HepG2 (cell line): ENCODE measurements around the gene CAMKMT. TPM values are rescaled to one million over a fixed set of nuclear protein-coding genes. Genes with fewer than 3 reads are reported as not detected.

Experiments
- ATAC-seq: fragments of 200-7000 bp; cut with Tn5 transposase; 3 replicates; pipeline ENCODE4 v1.9.1; 2020; ENCODE audit warnings: mild to moderate bottlenecking, moderate library complexity
- BruUV-seq: library from RNA; stranded (reverse); fragments of 400-500 nt; replicated peaks from 2 replicates; lab custom pipeline; 2021; lab: Mats Ljungman, UMichigan
- CTCF ChIA-PET: fragments of 300-600 bp; formaldehyde crosslinking; extraction: SDS; loops from one replicate; lab custom pipeline; 2021; ENCODE audit warnings: low total read pairs, inconsistent platforms, low intra/inter-chr PET ratio; lab: Yijun Ruan, JAX
- POLR2A ChIA-PET: fragments of 350-600 bp; sonication (Branson Sonifier 250); formaldehyde crosslinking; loops from one replicate; lab custom pipeline; 2020; ENCODE audit warnings: antibody characterized with exemption, inconsistent platforms; lab: Yijun Ruan, JAX
- DNase-seq: peaks from one replicate; pipeline ENCODE4 v3.0.0-alpha.2; 2015; ENCODE audit warnings: low spot score
- FAIRE-seq: peaks from 3 replicates; lab custom pipeline; 2011; peaks lifted over from hg19 to GRCh38; lab: Jason Lieb, UNC
- H2AFZ ChIP-seq: one replicate; pipeline ENCODE4 v1.6.1; 2011; ENCODE audit warnings: low read length, inconsistent platforms
- H3K27ac ChIP-seq: fragments of 300-600 bp; 3 replicates; pipeline ENCODE4 v1.8.0; 2011; ENCODE audit warnings: mixed run types, mild to moderate bottlenecking, mixed read lengths, low read length, inconsistent platforms; ENCODE audit not compliant: insufficient read depth; ENCODE audit errors: extremely low read length
- H3K27me3 ChIP-seq, 2 experiments: fragments of 200-600 bp in 1 of 2; 2 replicates in 1 of 2; 3 replicates in 1 of 2; pipeline versions ENCODE4 v1.6.0 to v1.8.0; 2011; ENCODE audit warnings: low read length in 2 of 2, mild to moderate bottlenecking in 2 of 2, moderate library complexity in 2 of 2, inconsistent platforms in 1 of 2; ENCODE audit not compliant: insufficient read depth in 2 of 2, control insufficient read depth in 1 of 2
- H3K36me3 ChIP-seq, 2 experiments: fragments of 200-600 bp in 1 of 2; replicated peaks in 1 of 2; 2 replicates in 1 of 2; 3 replicates in 1 of 2; pipeline versions ENCODE4 v1.5.1 to v1.8.0; 2011; ENCODE audit warnings: low read length in 2 of 2, inconsistent platforms in 1 of 2; ENCODE audit not compliant: insufficient read depth in 2 of 2, control insufficient read depth in 1 of 2
- H3K4me1 ChIP-seq: 2 replicates; pipeline ENCODE4 v1.5.1; 2012; ENCODE audit warnings: low read length, inconsistent platforms; ENCODE audit not compliant: insufficient read depth
- H3K4me2 ChIP-seq: 2 replicates; pipeline ENCODE4 v1.6.0; 2011; ENCODE audit warnings: low read depth, low read length, inconsistent platforms
- H3K4me3 ChIP-seq, 3 experiments: fragments of 200-600 bp in 1 of 3; sonication (generic), shearing (Covaris generic) in 1 of 3; replicated peaks in 1 of 3; 2 replicates each; pipeline ENCODE4 v1.5.1; 2011 to 2016; ENCODE audit warnings: low read length in 3 of 3, inconsistent platforms in 2 of 3, low read depth in 2 of 3, mild to moderate bottlenecking in 2 of 3, control low read depth in 1 of 3, mixed read lengths in 1 of 3; ENCODE audit not compliant: insufficient read depth in 1 of 3
- H3K79me2 ChIP-seq: one replicate; pipeline ENCODE4 v1.6.1; 2011; ENCODE audit warnings: low read length, inconsistent platforms; ENCODE audit not compliant: insufficient read depth
- H3K9ac ChIP-seq: 2 replicates; pipeline ENCODE4 v1.6.0; 2011; ENCODE audit warnings: mild to moderate bottlenecking, low read depth, low read length, inconsistent platforms; ENCODE audit not compliant: insufficient read depth
- H3K9me3 ChIP-seq: 2 replicates; pipeline ENCODE4 v1.5.1; 2012; ENCODE audit warnings: mild to moderate bottlenecking, low read length
- H4K20me1 ChIP-seq: 2 replicates; pipeline ENCODE4 v1.6.0; 2011; ENCODE audit warnings: inconsistent platforms, mild to moderate bottlenecking, low read length, moderate library complexity; ENCODE audit not compliant: insufficient read depth
- CSRNP2 ChIP-seq: sonication (generic); formaldehyde crosslinking; conservative IDR thresholded peaks from 2 replicates; pipeline ENCODE4 v1.8.0; 2022; ENCODE audit warnings: low read depth, missing genetic modification reagents
- DMAP1 ChIP-seq: IDR thresholded peaks from 2 replicates; pipeline ENCODE4 v1.6.1; 2016
- ELK4 ChIP-seq: sonication (generic); formaldehyde crosslinking; IDR thresholded peaks from 2 replicates; pipeline ENCODE4 v1.9.0; 2021; ENCODE audit warnings: missing genetic modification reagents, borderline replicate concordance
- HIC2 ChIP-seq: sonication (generic); formaldehyde crosslinking; IDR thresholded peaks from 2 replicates; pipeline ENCODE4 v1.9.0; 2022; ENCODE audit warnings: low read depth, missing genetic modification reagents
- MEIS2 ChIP-seq: sonication (generic); formaldehyde crosslinking; IDR thresholded peaks from 2 replicates; pipeline ENCODE4 v1.9.0; 2021; ENCODE audit warnings: mild to moderate bottlenecking, missing genetic modification reagents
- PRDM4 ChIP-seq: sonication (generic); formaldehyde crosslinking; IDR thresholded peaks from 2 replicates; pipeline ENCODE4 v1.9.0; 2021; ENCODE audit warnings: missing genetic modification reagents, borderline replicate concordance
- SMARCC2 ChIP-seq: fragments of 450-650 bp; IDR thresholded peaks from 2 replicates; pipeline ENCODE4 v1.6.1; 2017; ENCODE audit warnings: antibody characterized with exemption, mild to moderate bottlenecking
- STAT5B ChIP-seq: sonication (generic); formaldehyde crosslinking; IDR thresholded peaks from 2 replicates; pipeline ENCODE4 v1.4.0; 2020; ENCODE audit warnings: missing genetic modification reagents
- TOPORS ChIP-seq: sonication (generic); formaldehyde crosslinking; IDR thresholded peaks from 2 replicates; pipeline ENCODE4 v1.8.0; 2023; ENCODE audit warnings: mild to moderate bottlenecking, missing genetic modification reagents
- ZBTB1 ChIP-seq: sonication (generic); formaldehyde crosslinking; IDR thresholded peaks from 2 replicates; pipeline ENCODE4 v1.4.0; 2020; ENCODE audit warnings: missing genetic modification reagents, borderline replicate concordance
- ZNF17 ChIP-seq: sonication (generic); formaldehyde crosslinking; IDR thresholded peaks from 2 replicates; pipeline ENCODE4 v1.5.0; 2020; ENCODE audit warnings: mild to moderate bottlenecking, missing genetic modification reagents
- ZNF207 ChIP-seq: fragments of 450-650 bp; IDR thresholded peaks from 2 replicates; pipeline ENCODE4 v1.6.1; 2016; ENCODE audit warnings: antibody characterized with exemption, borderline replicate concordance
- ZNF580 ChIP-seq: IDR thresholded peaks from 2 replicates; pipeline ENCODE4 v1.6.1; 2016; ENCODE audit warnings: low read depth, borderline replicate concordance
- WGBS: methylation state at CpG from one replicate; pipeline ENCODE4 v1.1.6; 2017; ENCODE audit warnings: low lambda C conversion rate; 5-methylcytosine and 5-hydroxymethylcytosine counted together
- in situ Hi-C: cut with HindIII; loops from 2 replicates; pipeline ENCODE4 v1.10.0; 2017; ENCODE audit warnings: low pct_unique_long_range_greater_than_20kb; ENCODE audit not compliant: extremely low pct_ligation_motif_present
- intact Hi-C: fragments of 100-400 bp; cut with micrococcal nuclease; formaldehyde crosslinking; loops from one replicate; pipeline ENCODE4 v1.10.0; 2022; ENCODE audit not compliant: unreplicated experiment
- polyA plus RNA-seq, 8 experiments: library from polyadenylated mRNA; depleted of rRNA in 3 of 8; stranded (reverse) in 7 of 8; unstranded in 1 of 8; fragments of >200 nt; fragmentation: Illumina TruSeq in 4 of 8; extraction: Trizol in 4 of 8; gene quantifications; 2 replicates each; pipeline versions ENCODE4 v1.2.1 to v1.2.3, GENCODE V29; 2011 to 2016; ENCODE audit warnings: low read depth in 4 of 8, missing spikeins in 1 of 8, mixed read lengths in 1 of 8; ENCODE audit not compliant: insufficient read depth in 1 of 8
- total RNA-seq, 5 experiments: library from RNA; depleted of rRNA; stranded (reverse); fragments of >200 nt; fragmentation: Illumina TruSeq; extraction: Trizol; gene quantifications; 2 replicates each; pipeline ENCODE4 v1.2.3, GENCODE V29; 2016; ENCODE audit warnings: low read depth in 1 of 5

The CAMKMT gene
- total and polyA plus RNA-seq, 2 of the 13 experiments (the other 11 are each of a cell fraction or from before 2014, with no cell fraction given): 6.9 to 20.8 TPM

- no peak for ATAC-seq
- TF ChIP-seq ELK4 (CRISPR knock-in tag): no peak
- no peak for TF ChIP-seq ZNF17 (CRISPR knock-in tag)
- no peak for TF ChIP-seq ZNF207
- no peak for TF ChIP-seq CSRNP2 (CRISPR knock-in tag)
- TF ChIP-seq DMAP1 (CRISPR knock-in tag): no peak
- no peak for TF ChIP-seq ZNF580
- TF ChIP-seq HIC2 (CRISPR knock-in tag): no peak
- TF ChIP-seq PRDM4 (CRISPR knock-in tag): no peak
- TF ChIP-seq TOPORS (CRISPR knock-in tag): no peak
- no peak for TF ChIP-seq ZBTB1 (CRISPR knock-in tag)
- TF ChIP-seq STAT5B (CRISPR knock-in tag): no peak
- no peak for TF ChIP-seq SMARCC2
- TF ChIP-seq MEIS2 (CRISPR knock-in tag): no peak
- Histone ChIP-seq H3K9ac (no peak overlapping the region), H4K20me1 (no peaks in the 10 kb centered on the region), H3K27ac (no peak overlapping the region), H3K4me2 (no peak overlapping the region), H3K79me2 (no peaks in the 10 kb centered on the region), H3K9me3 (no peaks in the 10 kb centered on the region), H3K36me3 (no peaks in the 10 kb centered on the region), H3K27me3 (no peaks in the 10 kb centered on the region), H3K4me1 (no peaks in the 10 kb centered on the region), H3K4me3 (no peak overlapping the region), H2AFZ (no peak overlapping the region)
- intact Hi-C loops (no loop called here), in situ Hi-C loops (no loop called here)
- WGBS: 95% methylated on average over 10 of the region's 10 CpGs
- no TSS peak for BruUV-seq
- no peak for FAIRE-seq
- ChIA-PET CTCF (no interaction called here), POLR2A (no interaction called here)
- no peak for DNase-seq
Measured at GRCh38 chr2:44706681-44707553, 345.2 kb downstream of the CAMKMT start.
